ENCODE results near the gene C2CD4C.

Gene C2CD4C

DNA sequence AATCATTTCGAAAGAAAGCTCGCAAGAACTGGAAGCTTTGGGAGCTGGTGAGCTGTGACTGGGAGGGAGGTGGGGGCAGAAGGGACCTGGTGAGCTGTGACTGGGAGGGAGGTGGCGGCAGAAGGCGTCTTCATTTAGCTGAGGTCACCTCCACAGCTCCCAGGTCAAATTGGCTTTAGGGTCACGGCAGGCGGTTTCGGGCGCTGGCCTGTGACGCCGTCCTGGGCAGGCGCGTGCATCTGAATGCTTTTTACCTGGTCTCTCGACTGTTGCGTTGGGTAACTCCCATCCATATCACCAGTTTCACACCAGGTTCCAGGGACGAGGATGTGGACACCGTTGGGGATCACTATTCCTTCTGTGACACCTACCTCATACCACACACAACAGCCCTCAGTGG is 29.2 kb downstream of the C2CD4C start:
- no peak for DNase-seq

DNA sequence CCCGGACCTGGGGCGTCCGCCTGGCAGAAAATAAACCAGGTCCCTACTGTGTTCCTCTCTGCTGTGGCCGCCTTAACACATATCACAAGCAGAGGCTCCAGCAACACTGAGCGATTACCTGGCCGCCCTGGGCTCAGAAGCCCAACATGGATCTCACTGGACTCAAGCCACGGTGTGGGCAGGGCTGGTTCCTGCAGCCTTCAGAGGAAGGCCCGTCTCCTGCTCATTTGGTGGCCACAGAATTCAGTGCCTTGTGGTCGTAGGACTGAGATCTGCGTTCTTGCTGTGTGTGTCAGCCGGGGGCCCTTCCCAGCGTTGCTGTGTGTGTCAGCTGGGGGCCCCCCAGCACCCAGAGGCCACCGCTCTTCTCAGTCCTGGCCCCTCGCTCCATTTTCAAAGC is 30.2 kb downstream of the C2CD4C start:
- no peak for DNase-seq

- no peak for DNase-seq
Measured at GRCh38 chr19:377801-378581, 31.0 kb downstream of the C2CD4C start.

GRCh38 chr19:376111-376470 is 32.9 kb downstream of the C2CD4C start:
- no peak for DNase-seq

DNA sequence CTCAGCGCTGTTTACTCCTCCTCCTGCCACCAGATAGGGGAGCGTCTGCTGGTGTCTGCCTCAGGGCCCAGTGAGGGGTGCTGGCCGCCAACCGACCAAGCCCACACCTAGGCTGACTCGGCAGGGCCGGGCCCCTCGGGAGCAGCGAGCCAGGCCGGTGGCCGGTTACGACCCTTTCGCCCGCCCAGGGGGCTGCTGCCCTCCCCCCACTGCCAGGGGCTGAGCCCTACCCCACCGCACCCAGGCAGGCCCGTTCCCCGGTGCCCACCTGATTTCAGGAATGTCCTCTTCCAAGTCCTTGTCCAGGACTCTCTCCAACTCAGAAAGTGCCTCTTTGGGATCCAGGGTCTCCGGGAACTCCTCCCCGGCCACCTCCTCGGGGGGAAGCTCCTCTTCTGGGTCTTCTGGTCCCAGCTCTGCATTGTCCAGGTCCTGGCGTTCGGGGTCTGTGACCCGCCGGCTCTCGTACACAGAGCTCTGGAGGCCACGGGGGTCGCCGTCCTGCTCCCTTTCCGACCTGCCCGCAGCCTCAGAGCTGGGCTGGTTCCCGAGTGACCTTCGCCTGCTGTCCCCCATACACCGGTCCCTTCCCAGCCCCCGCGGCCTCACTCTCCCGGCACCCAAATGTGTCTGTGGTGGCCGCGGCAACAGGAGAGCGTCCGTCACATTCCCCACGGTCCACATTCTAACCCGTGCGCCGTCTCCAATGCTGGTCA is 33.4 kb downstream of the C2CD4C start:
- DNase-seq = no peak

DNA sequence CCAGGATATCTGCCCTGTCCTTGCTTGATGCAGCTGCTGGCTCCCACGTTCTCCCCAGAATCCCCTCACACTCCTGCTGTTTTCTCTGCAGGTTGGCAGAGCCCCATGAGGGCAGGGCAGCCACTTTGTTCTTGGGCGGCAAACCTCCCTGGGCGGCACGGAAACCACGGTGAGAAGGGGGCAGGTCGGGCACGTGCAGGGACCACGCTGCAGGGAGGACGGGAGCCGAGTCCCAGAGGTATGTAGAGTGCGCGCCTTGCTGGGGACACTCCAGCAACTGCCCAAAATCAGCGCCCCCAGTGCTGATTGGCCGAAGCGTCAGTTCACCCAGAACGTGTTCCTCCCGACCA is 34.1 kb downstream of the C2CD4C start:
- DNase-seq = no peak

DNA sequence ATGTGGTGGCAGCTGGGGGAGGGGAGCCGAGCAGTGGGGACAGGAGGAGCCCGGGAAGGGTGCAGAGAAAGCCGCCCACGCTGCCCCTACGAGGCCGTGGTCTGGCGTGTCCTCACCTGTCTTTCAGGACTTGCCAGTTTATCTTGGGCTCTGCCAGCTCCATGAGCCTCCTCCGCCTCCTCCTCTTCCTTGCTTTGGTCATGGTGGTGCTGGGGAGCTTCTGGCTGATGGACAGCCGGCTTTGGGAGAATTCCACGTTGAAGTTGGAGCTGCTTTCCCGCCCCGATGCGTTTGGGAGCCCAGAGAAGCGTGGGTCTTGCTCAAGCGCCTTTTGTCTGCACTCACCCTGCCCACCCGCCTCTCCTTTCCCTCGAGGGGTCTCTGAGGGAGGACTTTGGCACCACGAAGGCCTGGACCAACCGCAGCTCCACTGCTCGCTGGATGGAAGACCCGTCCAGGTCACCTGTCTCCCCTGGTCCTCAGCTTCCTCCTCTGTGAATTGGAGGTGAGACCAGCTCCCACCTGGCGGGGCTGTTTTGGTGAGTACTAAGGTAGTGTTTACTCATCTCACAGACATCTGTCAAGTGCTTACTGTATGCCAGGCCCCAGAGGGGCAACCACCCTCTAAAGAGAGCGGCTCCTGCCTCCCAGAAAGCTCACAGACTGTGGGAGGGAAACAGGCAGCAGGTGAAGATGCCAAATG is 34.6 kb downstream of the C2CD4C start:
- DNase-seq = no peak

DNA sequence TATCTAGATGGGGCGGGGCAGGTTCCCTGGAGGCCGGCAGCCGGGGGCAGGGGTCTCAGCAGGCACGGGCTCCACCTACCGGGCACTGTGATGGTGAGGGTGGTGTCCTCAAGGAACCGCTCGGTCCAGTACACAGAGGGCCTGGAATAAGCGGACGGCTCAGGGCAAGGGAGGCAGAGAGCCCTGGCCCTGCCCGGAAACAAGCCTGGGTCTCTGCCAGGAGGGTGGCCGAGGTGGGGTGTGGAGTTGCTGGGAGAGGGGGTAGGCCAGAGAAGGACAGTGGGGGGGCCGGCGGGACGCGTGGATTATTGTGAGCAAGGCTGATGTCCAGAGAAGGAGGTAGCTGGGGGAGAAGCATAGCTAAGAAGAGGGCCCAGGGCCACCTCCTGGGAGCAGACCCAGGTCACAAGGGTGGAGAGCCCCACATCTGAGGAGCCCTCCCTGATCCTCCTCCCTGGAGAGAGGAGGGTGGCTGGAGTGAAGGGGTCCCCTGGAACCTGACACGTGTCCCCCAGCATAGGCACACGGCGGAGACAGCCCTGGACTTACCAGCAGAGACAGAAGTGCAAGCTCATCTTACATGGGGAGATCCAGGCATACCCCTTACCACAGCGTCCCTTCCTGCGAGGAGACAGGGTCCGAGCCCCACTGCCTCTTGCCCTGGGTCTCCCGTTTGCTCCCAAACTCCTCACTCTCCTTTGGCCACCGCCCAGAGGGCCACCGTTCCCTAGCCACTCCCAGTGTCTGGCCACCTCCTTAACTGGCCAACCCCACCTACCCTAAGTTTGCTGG is 35.4 kb downstream of the C2CD4C start:
- DNase-seq = no peak

- DNase-seq = no peak
Measured at GRCh38 chr19:372306-372890, 36.5 kb downstream of the C2CD4C start.

GRCh38 chr19:371501-372168 is 37.3 kb downstream of the C2CD4C start:
- DNase-seq = peak in 1 of 2 experiments; percentile 32

DNA sequence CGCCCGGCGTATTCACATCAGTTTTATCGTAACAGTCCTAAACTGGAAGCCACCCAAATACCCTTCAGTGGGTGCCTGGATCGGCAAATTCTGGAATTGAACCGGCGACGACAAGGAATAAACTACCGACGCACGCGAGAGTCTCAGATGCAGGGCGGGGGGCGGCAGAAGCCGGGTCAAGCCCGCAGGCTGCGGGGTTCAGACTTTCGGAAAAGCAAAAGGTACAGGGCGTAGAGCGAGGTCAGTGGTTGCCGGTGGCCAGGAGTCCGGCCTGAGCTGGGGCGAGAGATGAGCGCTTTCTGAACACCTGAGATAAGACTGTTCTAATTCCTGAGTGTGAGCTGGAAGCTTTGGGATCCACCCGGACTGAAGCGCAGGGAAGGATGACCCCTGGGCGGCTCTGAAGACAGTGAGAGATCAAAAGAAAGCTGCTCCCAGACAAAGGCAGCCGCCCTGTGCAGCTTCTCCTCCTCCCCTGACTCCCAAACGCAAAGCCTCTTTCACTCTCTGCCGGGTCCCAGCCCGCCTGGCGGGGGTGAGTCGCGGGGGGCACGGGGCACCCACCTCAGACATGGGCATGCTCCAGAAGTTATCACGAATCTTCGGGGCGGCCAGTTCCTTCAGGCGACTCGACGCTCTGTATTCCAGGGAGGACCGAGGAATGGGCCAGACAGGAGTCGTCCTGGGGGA is 38.2 kb downstream of the C2CD4C start:
- DNase-seq = no peak

GRCh38 chr19:369876-370275 is 39.1 kb downstream of the C2CD4C start:
- DNase-seq = no peak

DNA sequence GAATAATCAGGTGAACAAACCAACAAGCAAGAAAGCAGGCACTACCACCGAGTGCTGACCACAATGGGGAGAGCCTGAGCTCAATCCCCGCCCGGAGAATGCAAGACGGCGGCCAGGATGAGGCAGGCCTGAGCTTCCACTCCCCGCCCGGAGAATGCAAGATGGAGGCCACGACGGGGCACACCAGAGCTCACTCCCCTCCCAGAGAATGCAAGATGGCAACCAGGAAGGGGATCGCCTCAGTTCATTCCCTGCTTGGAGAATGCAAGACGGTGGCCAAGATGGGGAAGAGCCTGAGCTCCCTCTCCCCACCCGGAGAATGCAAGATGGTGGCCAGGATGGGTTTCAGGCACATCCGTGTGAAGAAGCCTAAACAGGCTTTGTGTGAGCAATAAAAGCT is 39.7 kb downstream of the C2CD4C start:
- DNase-seq = no peak

- DNase-seq = no peak
Measured at GRCh38 chr19:368630-369024, 40.3 kb downstream of the C2CD4C start.

DNA sequence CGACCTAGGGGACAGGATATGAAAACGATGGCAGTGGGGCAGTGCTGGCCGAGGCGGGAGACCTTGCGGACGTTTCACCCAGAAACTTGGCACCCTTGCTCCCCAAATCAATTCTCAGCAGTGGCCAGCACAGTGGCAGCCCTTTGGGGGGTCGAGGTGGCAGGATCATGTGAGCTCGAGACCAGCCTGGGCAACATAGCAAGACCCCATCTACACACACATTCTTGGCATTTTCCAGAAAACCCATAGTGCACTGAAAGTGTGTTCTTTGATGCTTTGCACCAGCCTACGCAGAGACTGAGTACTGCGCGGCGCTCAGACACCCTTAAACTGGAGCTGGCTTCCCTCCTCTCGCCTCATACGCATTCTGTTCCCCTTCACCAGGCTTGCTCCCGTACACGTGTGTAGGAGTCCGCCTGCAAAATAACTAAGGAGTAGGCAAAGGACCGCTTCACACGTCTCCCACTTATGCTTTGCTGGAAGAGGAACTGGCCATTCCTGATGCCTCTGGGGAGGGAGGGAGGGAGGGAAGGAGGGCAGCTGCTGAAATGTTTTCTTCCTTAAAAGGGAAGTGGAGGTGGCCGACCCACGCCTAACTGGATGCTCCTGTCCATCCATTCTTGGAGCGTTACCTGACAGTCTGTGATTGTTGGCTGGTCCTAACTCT is 40.9 kb downstream of the C2CD4C start:
- DNase-seq = no peak

GRCh38 chr19:367561-367960 is 41.4 kb downstream of the C2CD4C start:
- no peak for DNase-seq

- DNase-seq = no peak
Measured at GRCh38 chr19:366951-367350, 42.0 kb downstream of the C2CD4C start.

- no peak for DNase-seq
Measured at GRCh38 chr19:366205-366783, 42.7 kb downstream of the C2CD4C start.

DNA sequence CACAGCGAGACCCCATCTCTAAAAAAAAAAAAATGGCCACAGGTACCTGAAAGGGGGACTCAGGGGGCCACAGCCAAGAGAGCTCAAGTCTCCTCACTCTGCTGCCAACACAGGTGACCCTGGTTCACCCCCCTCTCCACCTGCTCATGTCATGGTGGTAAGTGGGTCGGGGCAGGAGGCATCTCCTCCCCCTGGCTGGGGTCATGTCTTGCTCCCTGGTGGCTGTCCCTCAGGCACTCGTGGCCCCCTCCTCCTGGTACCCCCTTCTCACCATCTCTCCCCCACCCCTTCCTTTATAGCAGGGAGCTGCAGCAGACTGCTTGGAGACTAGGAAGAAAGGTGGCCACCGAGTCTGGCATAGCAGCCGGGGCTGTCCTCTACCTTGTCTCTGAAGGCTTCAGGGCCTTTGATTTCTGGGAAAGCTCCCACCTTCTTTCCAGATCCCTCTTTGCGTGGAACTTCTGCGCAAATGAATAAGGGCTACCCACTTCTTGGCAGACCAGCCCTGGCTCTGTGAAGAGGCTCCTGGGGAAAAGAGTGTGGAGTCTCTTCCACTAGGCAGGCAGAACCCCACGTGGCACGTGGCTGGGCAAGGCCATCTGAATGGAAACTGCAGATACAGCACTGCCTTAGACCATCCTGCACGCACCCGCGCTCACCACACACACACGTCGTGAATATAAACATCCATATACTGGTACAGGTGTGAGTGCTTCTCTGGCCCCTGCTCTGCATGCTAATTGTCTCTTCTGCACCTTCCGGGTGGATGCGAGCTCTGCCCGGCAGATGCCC is 44.3 kb downstream of the C2CD4C start:
- DNase-seq = no peak

GRCh38 chr19:362683-363082 is 46.3 kb downstream of the C2CD4C start:
- no peak for DNase-seq
